ENCODE measurements around the gene OTOF.

Gene OTOF

DNA sequence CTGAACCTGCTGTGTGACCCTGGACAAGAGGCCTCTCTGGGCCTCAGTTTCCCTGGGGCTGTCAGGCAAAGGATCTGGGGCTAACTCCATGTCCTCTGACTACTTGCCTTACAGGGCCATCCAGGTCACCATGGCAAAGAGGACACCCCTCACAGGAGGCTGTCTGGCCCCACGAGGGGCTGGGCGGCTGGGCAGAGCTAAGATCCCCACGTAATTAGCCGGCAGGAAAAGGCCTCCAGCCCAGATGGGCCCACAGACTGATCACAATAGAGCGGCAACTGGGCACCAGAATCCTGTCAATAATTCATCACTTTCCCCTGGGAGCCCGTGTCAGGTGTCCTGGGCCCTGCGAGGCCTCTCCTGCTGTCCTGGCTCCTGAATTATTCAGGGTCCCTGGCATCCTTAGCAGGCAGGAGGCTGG, 44.8 kb upstream of the OTOF start:
- Histone ChIP-seq H3K79me2 (ENCODE audit: low read length) (no peaks in the 10 kb centered on the region), H3K4me1 (ENCODE audit: low read length) (no peaks in the 10 kb centered on the region), H3K9ac (ENCODE audit: low read length) (no peak overlapping the region), H3K4me3 (ENCODE audit: low read length) (no peak overlapping the region), H3K36me3 (replicated peaks; ENCODE audit: insufficient read depth, low read length) (no peaks in the 10 kb centered on the region), H3K9me3 (replicated peaks; ENCODE audit: insufficient read depth, low read length) (no peaks in the 10 kb centered on the region), H2AFZ (ENCODE audit: low read length) (no peak overlapping the region), H4K20me1 (ENCODE audit: insufficient read depth, low read length) (no peaks in the 10 kb centered on the region), H3F3A (ENCODE audit: insufficient read depth, low read length) (no peaks in the 10 kb centered on the region), H3K9me2 (replicated peaks; ENCODE audit: insufficient read depth, low read length) (no peaks in the 10 kb centered on the region), H3K27me3 (replicated peaks; ENCODE audit: insufficient read depth, low read length) (peaks cover 67% of the 10 kb centered on the region), H3K4me2 (ENCODE audit: low read depth, low read length) (no peak overlapping the region), H3K27ac (ENCODE audit: low read length) (no peak overlapping the region)
- TF ChIP-seq EZH2phosphoT487 (IDR thresholded peaks at IDR 0.05; ENCODE audit: low read length) (no peak), EZH2 (optimal IDR thresholded peaks at IDR 0.05; ENCODE audit: low read depth, low read length) (no peak)
- TF ChIP-seq, protein P1, sequence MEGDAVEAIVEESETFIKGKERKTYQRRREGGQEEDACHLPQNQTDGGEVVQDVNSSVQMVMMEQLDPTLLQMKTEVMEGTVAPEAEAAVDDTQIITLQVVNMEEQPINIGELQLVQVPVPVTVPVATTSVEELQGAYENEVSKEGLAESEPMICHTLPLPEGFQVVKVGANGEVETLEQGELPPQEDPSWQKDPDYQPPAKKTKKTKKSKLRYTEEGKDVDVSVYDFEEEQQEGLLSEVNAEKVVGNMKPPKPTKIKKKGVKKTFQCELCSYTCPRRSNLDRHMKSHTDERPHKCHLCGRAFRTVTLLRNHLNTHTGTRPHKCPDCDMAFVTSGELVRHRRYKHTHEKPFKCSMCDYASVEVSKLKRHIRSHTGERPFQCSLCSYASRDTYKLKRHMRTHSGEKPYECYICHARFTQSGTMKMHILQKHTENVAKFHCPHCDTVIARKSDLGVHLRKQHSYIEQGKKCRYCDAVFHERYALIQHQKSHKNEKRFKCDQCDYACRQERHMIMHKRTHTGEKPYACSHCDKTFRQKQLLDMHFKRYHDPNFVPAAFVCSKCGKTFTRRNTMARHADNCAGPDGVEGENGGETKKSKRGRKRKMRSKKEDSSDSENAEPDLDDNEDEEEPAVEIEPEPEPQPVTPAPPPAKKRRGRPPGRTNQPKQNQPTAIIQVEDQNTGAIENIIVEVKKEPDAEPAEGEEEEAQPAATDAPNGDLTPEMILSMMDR (IDR thresholded peaks at IDR 0.05; ENCODE audit: low read length): no peak
- DNase-seq: no peak

DNA sequence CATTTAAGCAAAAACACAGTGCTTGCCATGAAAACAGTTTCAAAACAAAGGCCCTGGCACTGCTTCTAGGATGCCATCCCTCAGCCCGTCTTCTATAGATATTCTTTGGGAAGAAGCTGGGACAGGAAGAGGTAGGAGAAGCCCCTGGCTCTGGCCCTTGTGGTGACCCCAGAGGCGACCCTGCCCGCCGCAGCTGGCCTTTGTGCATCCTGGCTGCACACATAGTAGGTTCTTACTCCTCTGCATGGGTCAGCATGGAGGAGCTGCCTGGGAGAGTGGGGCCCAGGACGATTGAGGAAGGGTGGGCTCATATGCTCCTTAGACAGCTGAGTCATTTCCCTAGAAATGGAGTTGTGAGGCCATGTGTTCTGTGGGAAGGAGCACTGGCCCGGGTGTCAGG, 44.4 kb upstream of the OTOF start:
- no peak for TF ChIP-seq EZH2phosphoT487 (IDR thresholded peaks at IDR 0.05; ENCODE audit: low read length)
- no peak for TF ChIP-seq EZH2 (optimal IDR thresholded peaks at IDR 0.05; ENCODE audit: low read depth, low read length)
- TF ChIP-seq, protein P1 (IDR thresholded peaks at IDR 0.05; ENCODE audit: low read length): no peak
- no peak overlapping the region for H2AFZ ChIP-seq (ENCODE audit: low read length)
- H3K4me1 ChIP-seq (ENCODE audit: low read length): no peaks in the 10 kb centered on the region
- no peak overlapping the region for H3K4me2 ChIP-seq (ENCODE audit: low read depth, low read length)
- H3K4me3 ChIP-seq (ENCODE audit: low read length): no peak overlapping the region
- H3K79me2 ChIP-seq (ENCODE audit: low read length): no peaks in the 10 kb centered on the region
- no peaks in the 10 kb centered on the region for H3F3A ChIP-seq (ENCODE audit: insufficient read depth, low read length)
- H3K9me2 ChIP-seq (replicated peaks; ENCODE audit: insufficient read depth, low read length): no peaks in the 10 kb centered on the region
- no peak for DNase-seq
- no peaks in the 10 kb centered on the region for H4K20me1 ChIP-seq (ENCODE audit: insufficient read depth, low read length)
- H3K9me3 ChIP-seq (replicated peaks; ENCODE audit: insufficient read depth, low read length): no peaks in the 10 kb centered on the region
- H3K36me3 ChIP-seq (replicated peaks; ENCODE audit: insufficient read depth, low read length): no peaks in the 10 kb centered on the region
- H3K27me3 ChIP-seq (replicated peaks; ENCODE audit: insufficient read depth, low read length): peaks cover 67% of the 10 kb centered on the region
- H3K27ac ChIP-seq (ENCODE audit: low read length): no peak overlapping the region
- H3K9ac ChIP-seq (ENCODE audit: low read length): no peak overlapping the region

DNA sequence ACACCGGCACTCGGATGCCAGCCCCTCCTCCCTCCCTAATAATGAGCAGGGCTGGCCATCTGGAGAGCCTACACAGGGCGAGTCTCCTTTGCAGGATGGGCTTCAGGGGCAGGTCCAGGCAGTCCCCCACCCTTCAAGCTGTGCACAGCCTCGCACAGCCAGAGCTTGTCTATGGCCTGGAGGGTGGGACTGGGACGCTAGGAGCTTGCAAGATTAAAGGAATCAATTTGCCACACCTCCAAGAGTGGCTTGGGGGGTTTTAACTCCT, 43.9 kb upstream of the OTOF start:
- TF ChIP-seq EZH2phosphoT487 (IDR thresholded peaks at IDR 0.05; ENCODE audit: low read length) (no peak), EZH2 (optimal IDR thresholded peaks at IDR 0.05; ENCODE audit: low read depth, low read length) (no peak)
- TF ChIP-seq, protein P1 (IDR thresholded peaks at IDR 0.05; ENCODE audit: low read length): no peak
- H3K4me2 ChIP-seq (ENCODE audit: low read depth, low read length): no peak overlapping the region
- no peak overlapping the region for H3K9ac ChIP-seq (ENCODE audit: low read length)
- H3K36me3 ChIP-seq (replicated peaks; ENCODE audit: insufficient read depth, low read length): no peaks in the 10 kb centered on the region
- no peaks in the 10 kb centered on the region for H3K9me2 ChIP-seq (replicated peaks; ENCODE audit: insufficient read depth, low read length)
- H3K4me1 ChIP-seq (ENCODE audit: low read length): no peaks in the 10 kb centered on the region
- no peak overlapping the region for H3K4me3 ChIP-seq (ENCODE audit: low read length)
- no peak overlapping the region for H3K27ac ChIP-seq (ENCODE audit: low read length)
- peaks cover 67% of the 10 kb centered on the region for H3K27me3 ChIP-seq (replicated peaks; ENCODE audit: insufficient read depth, low read length)
- H3F3A ChIP-seq (ENCODE audit: insufficient read depth, low read length): no peaks in the 10 kb centered on the region
- H4K20me1 ChIP-seq (ENCODE audit: insufficient read depth, low read length): no peaks in the 10 kb centered on the region
- H3K9me3 ChIP-seq (replicated peaks; ENCODE audit: insufficient read depth, low read length): no peaks in the 10 kb centered on the region
- H3K79me2 ChIP-seq (ENCODE audit: low read length): no peaks in the 10 kb centered on the region
- no peak overlapping the region for H2AFZ ChIP-seq (ENCODE audit: low read length)
- no peak for DNase-seq

Measured in MM.1S (cell line).